Myocyte (in vitro differentiated cells): ENCODE data around the gene C14orf119. TPM values are rescaled to one million over a fixed set of nuclear protein-coding genes. Genes with fewer than 3 reads are reported as not detected.

ENCODE experiments used
- DNase-seq: peaks from one replicate; pipeline ENCODE4 v3.0.0-alpha.2; 2012; ENCODE audit warnings: low read depth
- polyA plus RNA-seq: library from polyadenylated mRNA; unstranded; fragments of >200 nt; gene quantifications from one replicate; pipeline ENCODE4 v1.2.1, GENCODE V29; 2012; ENCODE audit warnings: missing spikeins
- total RNA-seq: library from RNA; depleted of rRNA; stranded (reverse); fragments of >200 nt; gene quantifications from 2 replicates; pipeline ENCODE4 v1.2.3, GENCODE V29; 2014

The C14orf119 gene
- 28.9 and 40.7 TPM in 2 replicates for total RNA-seq
- polyA plus RNA-seq, result 86.9 TPM

- DNase-seq, result peak; percentile 100
These were observed at the start of gene C14orf119 for GRCh38 chr14:23095196-23096108. C14orf119 (plus strand) TSS chr14:23095505; CDS start chr14:23097659, 2,154 bp downstream.

GRCh38 chr14:23047034-23047634 lies 48.2 kb upstream of the C14orf119 start:
- DNase-seq, result no peak

- no peak for DNase-seq
These were observed 47.3 kb upstream of the C14orf119 start for GRCh38 chr14:23047751-23048693.

- no peak for DNase-seq
These were observed 46.3 kb upstream of the C14orf119 start for GRCh38 chr14:23049011-23049410.

GRCh38 chr14:23051141-23052057 lies 43.9 kb upstream of the C14orf119 start:
- DNase-seq, result no peak

- no peak for DNase-seq
These were observed 43.1 kb upstream of the C14orf119 start for GRCh38 chr14:23052182-23052623.

- no peak for DNase-seq
These were observed 42.6 kb upstream of the C14orf119 start for GRCh38 chr14:23052671-23053070.

GRCh38 chr14:23053426-23053825 lies 41.9 kb upstream of the C14orf119 start:
- no peak for DNase-seq

GRCh38 chr14:23054000-23054811 lies 41.1 kb upstream of the C14orf119 start:
- no peak for DNase-seq

GRCh38 chr14:23055147-23055550 lies 40.2 kb upstream of the C14orf119 start:
- no peak for DNase-seq

GRCh38 chr14:23055621-23056144 lies 39.6 kb upstream of the C14orf119 start:
- no peak for DNase-seq

- peak; percentile 80 for DNase-seq
These were observed 39.0 kb upstream of the C14orf119 start for GRCh38 chr14:23056145-23056955.

GRCh38 chr14:23056956-23057756 lies 38.1 kb upstream of the C14orf119 start, which contains the start of gene CDH24:
CDH24 (minus strand) TSS chr14:23057520; CDS start chr14:23055733, 1,787 bp downstream.
- peak; percentile 59 for DNase-seq

- DNase-seq, result peak; percentile 86
These were observed 37.3 kb upstream of the C14orf119 start for GRCh38 chr14:23057757-23058653.

GRCh38 chr14:23058654-23059504 lies 36.4 kb upstream of the C14orf119 start:
- no peak for DNase-seq
